Measurements from ENCODE around the gene WHRN. TPM values are rescaled to one million over a fixed set of nuclear protein-coding genes. Genes with fewer than 3 reads are reported as not detected.

WHRN gene
- 1 to 10 TPM; 3.3 to 3.6 TPM for total RNA-seq

DNA sequence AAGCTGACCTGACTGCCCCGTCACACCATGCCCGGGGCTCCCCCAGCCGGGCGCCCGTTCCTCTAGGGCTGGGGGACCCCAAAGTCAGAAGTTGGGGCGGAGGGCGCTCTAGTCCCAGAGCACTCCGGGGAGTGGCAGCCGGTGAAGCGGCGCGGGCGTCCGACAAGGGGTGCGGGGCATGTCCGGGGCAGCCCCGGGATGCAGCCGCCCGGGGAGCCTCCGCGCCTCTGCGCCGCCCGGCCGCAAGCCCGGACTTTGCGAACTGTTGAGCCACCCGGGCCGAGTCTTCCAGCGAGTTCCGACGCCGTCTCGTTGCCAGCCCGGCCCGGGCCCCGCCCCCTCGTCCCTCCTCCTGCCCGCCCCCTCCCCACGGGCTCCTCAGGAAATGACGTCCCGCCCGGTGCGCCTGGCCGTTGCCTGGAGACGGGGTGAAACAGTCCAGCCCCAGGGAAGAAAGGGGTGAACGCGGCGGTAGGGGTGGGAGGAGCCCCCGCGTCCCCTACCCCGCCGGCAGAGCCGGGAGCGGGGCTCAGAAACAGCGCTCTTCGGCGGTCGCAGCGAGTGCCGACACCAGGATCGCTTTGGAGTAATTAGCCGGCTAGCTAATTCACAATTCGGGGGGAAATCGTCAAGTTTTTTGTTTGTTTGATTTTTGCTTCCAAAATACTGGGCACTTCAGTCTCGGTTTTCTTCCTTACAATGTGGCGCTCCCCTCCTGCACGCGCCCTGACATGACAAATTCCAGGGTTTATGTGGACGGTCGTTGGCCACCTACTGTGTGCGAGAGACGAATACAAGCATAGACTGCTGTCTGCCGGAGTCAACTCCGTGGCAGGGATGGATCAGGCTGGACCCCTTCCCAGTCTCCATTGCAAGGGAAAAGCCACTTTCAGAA lies at the start of gene WHRN:
Gene WHRN (minus strand): TSS at position 287 of the 895 bp plus-strand sequence. CDS start 672 bp downstream, outside the sequence.
- Histone ChIP-seq H3K9me3 (no peaks in the 10 kb centered on the region), H3K4me1 (peaks cover 3% of the 10 kb centered on the region), H3K9ac (ENCODE audit: low read depth in 2 of 2, low read length in 2 of 2) (peak within 1 kb of the TSS; percentile 52 to 80), H3K36me3 (no peaks in the 10 kb centered on the region), H3K27ac (peak within 1 kb of the TSS; percentile 53), H3K27me3 (no peaks in the 10 kb centered on the region), H3K4me3 (peak within 1 kb of the TSS; percentile 61)
- DNase-seq = peak; percentile 92
- intact Hi-C loops (cut with DNase I) = no loop called here
- no peak for TF ChIP-seq CTCF (IDR thresholded peaks at IDR 0.05)

DNA sequence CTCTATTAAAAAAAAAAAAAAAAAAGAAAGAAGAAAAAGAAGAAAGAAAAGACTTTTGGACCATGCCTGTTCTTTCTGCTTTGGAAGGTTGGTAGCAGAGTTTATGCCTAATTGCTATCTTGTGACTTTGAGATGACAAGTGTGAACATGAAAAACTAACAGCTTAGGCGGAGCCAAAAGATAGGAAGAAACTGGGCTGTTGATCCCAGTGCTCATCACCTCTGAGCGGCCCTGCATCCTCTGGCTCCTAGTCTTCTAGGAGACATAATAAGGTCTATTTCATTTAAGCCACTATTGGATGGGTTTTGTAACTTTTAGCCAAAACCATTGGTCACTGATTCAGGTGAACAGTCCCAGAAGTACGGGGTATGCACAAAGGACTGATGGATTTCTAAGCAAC lies 47.9 kb upstream of the WHRN start:
- no peak for TF ChIP-seq CTCF (IDR thresholded peaks at IDR 0.05)
- Histone ChIP-seq H3K27me3 (no peaks in the 10 kb centered on the region), H3K36me3 (no peaks in the 10 kb centered on the region), H3K4me1 (no peaks in the 10 kb centered on the region), H3K27ac (no peak overlapping the region), H3K9ac (ENCODE audit: low read depth in 2 of 2, low read length in 2 of 2) (no peak overlapping the region), H3K9me3 (no peaks in the 10 kb centered on the region), H3K4me3 (no peak overlapping the region)
- intact Hi-C loops (cut with DNase I) = no loop called here
- DNase-seq = no peak

DNA sequence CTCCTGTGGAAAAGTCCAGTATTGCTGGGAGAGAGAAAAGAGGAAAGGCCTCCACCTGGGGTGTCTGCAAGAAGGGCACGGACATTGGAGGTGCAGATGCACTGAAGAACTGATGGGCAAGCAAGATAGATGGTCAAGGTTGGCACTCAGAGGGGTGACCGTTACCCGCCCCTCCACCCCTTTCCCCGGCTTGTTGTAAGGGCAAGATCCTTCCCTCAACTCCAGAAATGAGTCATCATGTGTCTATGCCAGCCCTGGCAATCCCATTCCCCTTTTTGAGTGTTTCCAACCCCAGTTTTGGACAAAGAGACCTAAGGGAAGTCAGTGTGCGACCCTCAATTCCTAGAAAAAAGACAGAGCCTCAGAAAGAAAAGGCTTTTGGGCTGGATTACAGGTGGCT lies 47.4 kb upstream of the WHRN start:
- no peak for TF ChIP-seq CTCF (IDR thresholded peaks at IDR 0.05)
- H3K36me3 ChIP-seq = no peaks in the 10 kb centered on the region
- no peaks in the 10 kb centered on the region for H3K27me3 ChIP-seq
- intact Hi-C loops (cut with DNase I) = no loop called here
- H3K4me3 ChIP-seq = no peak overlapping the region
- H3K4me1 ChIP-seq = no peaks in the 10 kb centered on the region
- H3K27ac ChIP-seq = no peak overlapping the region
- H3K9me3 ChIP-seq = no peaks in the 10 kb centered on the region
- no peak overlapping the region for H3K9ac ChIP-seq (ENCODE audit: low read depth in 2 of 2, low read length in 2 of 2)
- DNase-seq = no peak

GRCh38 chr9:114551750-114552685 lies 46.7 kb upstream of the WHRN start:
- H3K27me3 ChIP-seq = no peaks in the 10 kb centered on the region
- no peaks in the 10 kb centered on the region for H3K4me1 ChIP-seq
- DNase-seq = peak; percentile 24
- H3K9ac ChIP-seq (ENCODE audit: low read depth in 2 of 2, low read length in 2 of 2) = no peak overlapping the region
- no peaks in the 10 kb centered on the region for H3K36me3 ChIP-seq
- H3K27ac ChIP-seq = no peak overlapping the region
- intact Hi-C loops (cut with DNase I) = no loop called here
- no peaks in the 10 kb centered on the region for H3K9me3 ChIP-seq
- no peak for TF ChIP-seq CTCF (IDR thresholded peaks at IDR 0.05)
- H3K4me3 ChIP-seq = no peak overlapping the region

GRCh38 chr9:114549697-114550330 lies 44.5 kb upstream of the WHRN start:
- intact Hi-C loops (cut with DNase I) = no loop called here
- H3K9me3 ChIP-seq = no peaks in the 10 kb centered on the region
- H3K4me1 ChIP-seq = no peaks in the 10 kb centered on the region
- H3K27me3 ChIP-seq = no peaks in the 10 kb centered on the region
- DNase-seq = no peak
- H3K27ac ChIP-seq = no peak overlapping the region
- H3K9ac ChIP-seq (ENCODE audit: low read depth in 2 of 2, low read length in 2 of 2) = no peak overlapping the region
- TF ChIP-seq CTCF (IDR thresholded peaks at IDR 0.05) = no peak
- no peaks in the 10 kb centered on the region for H3K36me3 ChIP-seq
- no peak overlapping the region for H3K4me3 ChIP-seq

Data from colonic mucosa (tissue), 4 donors.